ENCODE results near the gene RXRB. TPM values are rescaled to one million over a fixed set of nuclear protein-coding genes. Genes with fewer than 3 reads are reported as not detected.

Gene RXRB
- 10 to 100 TPM; 17.1 to 17.4 TPM for total RNA-seq

DNA sequence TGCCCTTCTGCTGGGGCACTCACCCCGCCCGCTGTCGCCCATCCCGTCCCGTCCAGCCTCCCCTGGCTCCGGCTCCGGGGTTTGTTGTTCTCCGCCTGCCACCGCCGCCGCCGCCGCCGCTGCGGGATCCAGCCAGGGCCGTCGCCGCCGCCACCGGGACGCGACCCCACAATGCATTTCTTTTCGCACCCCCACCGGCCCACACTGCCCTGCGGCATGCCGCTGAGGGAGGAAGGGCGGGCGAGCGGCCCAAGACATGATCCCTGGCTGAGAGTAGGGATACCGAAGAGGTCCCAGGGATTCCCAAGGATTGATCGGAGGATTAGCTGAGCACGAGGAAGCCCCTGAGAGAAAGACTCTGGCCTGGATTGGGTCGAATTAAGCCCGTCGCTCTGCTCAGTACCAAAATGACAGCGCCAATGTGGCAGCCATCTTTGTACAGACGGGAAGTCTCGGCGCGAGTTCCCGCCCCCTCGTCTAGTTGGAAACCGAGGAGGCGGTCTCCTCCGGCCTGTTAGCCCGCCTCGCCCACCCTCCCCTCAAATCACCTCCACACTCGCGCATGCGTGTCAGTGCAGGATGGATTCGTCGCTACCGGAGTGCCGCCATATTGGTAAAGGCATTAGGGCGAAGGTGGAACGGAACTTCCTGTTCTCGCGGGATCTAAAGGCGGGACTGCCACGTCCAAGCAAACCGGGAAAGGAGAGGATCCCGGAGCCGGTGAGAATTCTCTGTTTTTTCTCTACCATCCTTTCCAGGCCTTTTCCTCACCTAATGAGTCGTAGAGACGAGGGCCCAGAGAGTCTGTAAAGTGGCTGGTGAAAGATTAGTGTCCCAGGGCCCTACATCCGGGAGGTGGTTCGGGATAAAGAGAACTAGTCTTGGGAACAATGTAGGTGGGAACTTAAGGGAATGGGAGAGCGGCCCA, at the start of gene RXRB, which contains the start of gene SLC39A7:
Gene RXRB, minus strand, starts transcription at position 447 of the 928 bp plus-strand sequence. Its CDS starts 189 bp downstream, at position 258.
Gene SLC39A7, plus strand, starts transcription at position 649 of the 928 bp plus-strand sequence. CDS start 379 bp downstream, outside the sequence.
- Histone ChIP-seq H3K4me1 (peaks cover 0 to 67% of the 10 kb centered on the region in 2 donors), H3K36me3 (peaks cover 44% of the 10 kb centered on the region), H3K9me3 (no peaks in the 10 kb centered on the region), H3K27me3 (no peaks in the 10 kb centered on the region), H3K27ac (peak within 1 kb of the TSS; percentile 94 to 95), H3K4me3 (peak within 1 kb of the TSS; percentile 58 to 74)
- TF ChIP-seq CTCF (IDR thresholded peaks at IDR 0.05) = no peak
- peak; percentile 100 for DNase-seq (ENCODE audit: low spot score)

DNA sequence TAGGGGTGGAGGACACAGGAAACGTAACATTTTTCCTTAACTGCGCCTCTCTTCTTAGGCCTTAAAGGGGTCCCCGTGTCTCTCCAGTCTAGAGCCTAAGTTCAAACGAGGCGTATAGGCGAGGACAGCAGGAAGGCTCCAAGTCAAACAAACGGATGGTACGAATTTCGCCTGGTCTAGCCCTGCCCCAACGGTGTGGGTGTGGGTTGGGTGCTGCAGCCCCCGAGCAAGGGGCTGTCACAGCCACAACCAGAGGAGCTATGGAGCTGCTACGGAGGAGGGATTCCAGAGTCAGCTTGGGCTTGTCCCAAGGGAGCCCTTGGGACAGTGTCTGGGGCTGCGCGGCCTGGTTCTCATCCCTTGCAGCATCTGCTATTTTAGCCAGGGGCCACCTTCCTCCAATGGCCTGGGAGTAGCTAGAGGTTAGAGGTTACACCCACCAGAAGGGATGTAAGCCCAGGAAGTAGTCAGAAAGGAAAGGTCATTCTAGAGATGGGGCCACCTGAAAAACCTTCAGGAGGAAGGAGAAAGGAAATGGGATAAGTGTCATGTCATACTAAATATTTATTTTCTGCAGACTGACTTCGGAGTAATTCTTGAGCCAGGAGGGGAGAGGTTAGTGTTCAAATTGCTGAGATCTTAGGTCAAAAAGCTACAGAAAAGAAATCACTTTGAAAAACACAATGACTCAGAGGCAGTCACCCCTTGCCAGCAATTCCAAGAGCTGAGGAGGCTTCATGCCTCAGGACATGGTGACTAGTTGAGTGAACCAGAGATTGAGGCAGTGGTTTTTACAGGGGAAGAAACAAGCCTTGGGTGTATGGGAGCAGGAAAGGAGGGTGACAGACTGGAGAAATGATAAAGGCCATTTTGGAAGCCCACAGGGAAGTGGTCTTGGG, 49.5 kb upstream of the RXRB start:
- DNase-seq (ENCODE audit: low spot score) = no peak

GRCh38 chr6:33248932-33249731, 48.7 kb upstream of the RXRB start:
- DNase-seq (ENCODE audit: low spot score) = peak; percentile 99
- H3K4me3 ChIP-seq = peak overlapping the region; percentile 48 to 62
- H3K4me1 ChIP-seq = peaks cover 0 to 25% of the 10 kb centered on the region in 2 donors
- H3K36me3 ChIP-seq = no peaks in the 10 kb centered on the region
- peak overlapping the region; percentile 93 to 95 for H3K27ac ChIP-seq
- TF ChIP-seq CTCF (IDR thresholded peaks at IDR 0.05) = peak in 1 of 2 donors; percentile 32
- H3K27me3 ChIP-seq = no peaks in the 10 kb centered on the region
- H3K9me3 ChIP-seq = no peaks in the 10 kb centered on the region

More for the DNA sequence above, 49.5 kb upstream of the RXRB start:
- peak overlapping the region; percentile 48 to 62 for H3K4me3 ChIP-seq
- no peaks in the 10 kb centered on the region for H3K27me3 ChIP-seq
- no peaks in the 10 kb centered on the region for H3K9me3 ChIP-seq
- no peak for TF ChIP-seq CTCF (IDR thresholded peaks at IDR 0.05)
- peak overlapping the region; percentile 93 to 95 for H3K27ac ChIP-seq
- H3K4me1 ChIP-seq = peaks cover 0 to 25% of the 10 kb centered on the region in 2 donors
- no peaks in the 10 kb centered on the region for H3K36me3 ChIP-seq

DNA sequence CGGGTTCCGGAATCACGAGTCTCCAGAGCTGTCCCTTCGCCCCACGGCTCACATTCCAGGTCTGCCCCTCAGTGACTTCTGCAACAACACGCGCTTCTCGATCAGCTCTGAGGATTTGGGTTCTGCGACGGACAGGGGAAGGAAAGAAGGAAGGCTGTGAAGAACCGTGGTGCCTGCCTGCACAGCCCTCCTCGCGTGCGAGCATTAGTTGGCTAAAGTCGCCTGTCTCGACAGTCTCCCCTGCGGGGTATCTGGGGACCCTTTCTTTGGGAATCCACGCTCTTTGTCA, 48.1 kb upstream of the RXRB start:
- DNase-seq (ENCODE audit: low spot score) = no peak
- TF ChIP-seq CTCF (IDR thresholded peaks at IDR 0.05) = peak in 1 of 2 donors; percentile 39
- no peaks in the 10 kb centered on the region for H3K9me3 ChIP-seq

More for the DNA sequence above, 48.1 kb upstream of the RXRB start:
- Histone ChIP-seq H3K36me3 (no peaks in the 10 kb centered on the region), H3K27me3 (no peaks in the 10 kb centered on the region), H3K4me1 (peaks cover 0 to 25% of the 10 kb centered on the region in 2 donors), H3K27ac (peak overlapping the region; percentile 93 to 95), H3K4me3 (peak overlapping the region; percentile 36 to 62)
